Ectodermal cell (in vitro differentiated cells): Measurements from ENCODE around the gene SRMS.

Experiments used
- H3K27ac ChIP-seq: 2 replicates; pipeline ENCODE4 v1.7.0; 2013; ENCODE audit warnings: mild to moderate bottlenecking, low read depth, low read length; ENCODE audit not compliant: insufficient read depth, poor library complexity, severe bottlenecking
- H3K27me3 ChIP-seq: 2 replicates; pipeline ENCODE4 v1.7.0; 2013; ENCODE audit warnings: mild to moderate bottlenecking, low read length; ENCODE audit not compliant: insufficient read depth, control insufficient read depth, poor library complexity, severe bottlenecking
- H3K36me3 ChIP-seq: one replicate; pipeline ENCODE4 v1.7.0; 2013; ENCODE audit warnings: low read length; ENCODE audit not compliant: control insufficient read depth, insufficient read depth
- H3K4me1 ChIP-seq: one replicate; pipeline ENCODE4 v1.7.0; 2013; ENCODE audit warnings: low read length; ENCODE audit not compliant: control insufficient read depth, insufficient read depth
- H3K4me3 ChIP-seq: 2 replicates; pipeline ENCODE4 v1.7.0; 2013; ENCODE audit warnings: low read depth, low read length, control low read depth; ENCODE audit not compliant: insufficient read depth
- H3K9me3 ChIP-seq: 2 replicates; pipeline ENCODE4 v1.7.0; 2013; ENCODE audit warnings: mild to moderate bottlenecking, low read length, moderate library complexity; ENCODE audit not compliant: control insufficient read depth
- WGBS, 2 experiments: methylation state at CpG; one replicate each; pipeline ENCODE4 v1.1.7; 2013; ENCODE audit warnings: missing lambda C conversion rate in 2 of 2; 5-methylcytosine and 5-hydroxymethylcytosine counted together

The SRMS gene

GRCh38 chr20:63492982-63493381, 54.6 kb downstream of the SRMS start:
- 96 to 97% methylated on average over 14 of the region's 14 CpGs for WGBS, 2 experiments
- peaks cover 60% of the 10 kb centered on the region for H3K27me3 ChIP-seq

DNA sequence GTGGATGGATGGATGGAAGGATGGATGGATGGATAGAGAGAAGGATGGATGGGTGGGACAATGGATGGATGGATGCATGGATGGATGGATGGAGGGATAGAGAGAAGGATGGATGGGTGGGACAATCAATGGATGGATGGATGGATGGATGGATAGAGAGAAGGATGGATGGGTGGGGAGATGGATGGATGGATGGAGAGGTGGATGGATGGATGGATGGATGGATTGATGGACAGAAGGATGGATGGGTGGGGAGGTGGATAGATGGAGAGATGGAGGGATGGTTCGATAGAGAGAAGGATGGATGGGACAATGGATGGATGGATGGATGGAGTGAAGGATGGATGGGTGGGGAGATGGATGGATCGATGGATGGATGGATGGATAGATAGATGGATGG, 55.0 kb downstream of the SRMS start:
- H3K9me3 ChIP-seq, result no peaks in the 10 kb centered on the region
- H3K27ac ChIP-seq, result no peak overlapping the region
- no peaks in the 10 kb centered on the region for H3K36me3 ChIP-seq
- no peak overlapping the region for H3K4me3 ChIP-seq
- H3K4me1 ChIP-seq, result peaks cover 2% of the 10 kb centered on the region
- peaks cover 60% of the 10 kb centered on the region for H3K27me3 ChIP-seq
- 90 to 91% methylated on average over 2 of the region's 2 CpGs for WGBS, 2 experiments

More at GRCh38 chr20:63492982-63493381, 54.6 kb downstream of the SRMS start:
- Histone ChIP-seq H3K9me3 (no peaks in the 10 kb centered on the region), H3K4me3 (no peak overlapping the region), H3K36me3 (no peaks in the 10 kb centered on the region), H3K4me1 (peaks cover 2% of the 10 kb centered on the region), H3K27ac (no peak overlapping the region)

- H3K36me3 ChIP-seq, result no peaks in the 10 kb centered on the region
- H3K27me3 ChIP-seq, result peaks cover 60% of the 10 kb centered on the region
- peaks cover 2% of the 10 kb centered on the region for H3K4me1 ChIP-seq
- no peak overlapping the region for H3K4me3 ChIP-seq
- WGBS, 2 experiments, result 67 to 68% methylated on average over 4 of the region's 4 CpGs
- H3K27ac ChIP-seq, result no peak overlapping the region
- no peaks in the 10 kb centered on the region for H3K9me3 ChIP-seq
These were observed 55.8 kb downstream of the SRMS start for GRCh38 chr20:63491635-63492230.

- WGBS, 2 experiments, result 86 to 88% methylated on average over 4 of the region's 4 CpGs
- H3K27me3 ChIP-seq, result peaks cover 53% of the 10 kb centered on the region
- H3K27ac ChIP-seq, result no peak overlapping the region
- no peak overlapping the region for H3K4me3 ChIP-seq
- H3K4me1 ChIP-seq, result peaks cover 2% of the 10 kb centered on the region
- no peaks in the 10 kb centered on the region for H3K9me3 ChIP-seq
- H3K36me3 ChIP-seq, result no peaks in the 10 kb centered on the region
These were observed 56.5 kb downstream of the SRMS start for GRCh38 chr20:63491078-63491477.
